Activated CD8-positive, alpha-beta memory T cell treated with anti-CD3 and anti-CD28 coated beads, Interleukin-2, amount 50 U/mL, for 1 hour (primary cell): Measurements from ENCODE around the gene CD274.
"Not testable (repeated sequence)": the region's sequence is repeated elsewhere in the genome, so short reads cannot be mapped to it uniquely, and the experiment has no call there.

Source experiments
- DNase-seq: peaks from one replicate; pipeline ENCODE4 v3.0.0-alpha.2; 2020; ENCODE audit errors: extremely low read depth

Gene CD274

GRCh38 chr9:5466766-5467165, 16.4 kb downstream of the CD274 start:
- no peak for DNase-seq

GRCh38 chr9:5468850-5469249, 18.5 kb downstream of the CD274 start:
- no peak for DNase-seq

- DNase-seq = no peak
Observed at GRCh38 chr9:5470122-5470521, 19.8 kb downstream of the CD274 start.

DNA sequence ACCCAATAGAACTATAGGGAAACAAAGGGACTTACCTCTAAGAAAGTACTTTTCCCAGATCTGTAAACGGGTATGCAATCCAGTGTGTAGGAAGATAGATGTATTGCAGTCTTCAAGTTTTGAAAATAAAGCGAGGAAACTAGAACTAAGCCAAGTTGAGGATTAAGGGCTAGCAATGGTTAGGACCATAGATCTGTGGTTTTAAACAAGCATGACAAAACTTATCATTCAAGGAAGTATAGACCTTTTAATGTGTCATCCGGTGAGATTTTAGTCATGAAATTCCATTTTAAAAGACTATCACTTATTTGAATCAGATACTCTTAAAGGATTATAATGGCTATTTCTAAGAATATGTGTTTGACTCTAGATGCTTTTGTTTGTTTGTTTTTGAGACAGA, 20.5 kb downstream of the CD274 start:
- DNase-seq = no peak

DNA sequence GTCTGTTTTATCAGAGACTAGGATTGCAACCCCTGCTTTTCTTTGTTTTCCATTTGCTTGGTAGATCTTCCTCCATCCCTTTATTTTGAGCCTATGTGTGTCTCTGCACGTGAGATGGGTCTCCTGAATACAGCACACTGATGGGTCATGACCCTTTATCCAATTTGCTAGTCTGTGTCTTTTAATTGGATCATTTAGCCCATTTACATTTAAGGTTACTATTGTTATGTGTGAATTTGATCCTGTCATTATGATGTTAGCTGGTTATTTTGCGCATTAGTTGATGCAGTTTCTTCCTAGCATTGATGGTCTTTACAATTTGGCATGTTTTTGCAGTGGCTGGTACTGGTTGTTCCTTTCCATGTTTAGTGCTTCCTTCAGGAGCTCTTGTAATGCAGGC, 25.3 kb downstream of the CD274 start:
- not testable (repeated sequence) for DNase-seq

DNA sequence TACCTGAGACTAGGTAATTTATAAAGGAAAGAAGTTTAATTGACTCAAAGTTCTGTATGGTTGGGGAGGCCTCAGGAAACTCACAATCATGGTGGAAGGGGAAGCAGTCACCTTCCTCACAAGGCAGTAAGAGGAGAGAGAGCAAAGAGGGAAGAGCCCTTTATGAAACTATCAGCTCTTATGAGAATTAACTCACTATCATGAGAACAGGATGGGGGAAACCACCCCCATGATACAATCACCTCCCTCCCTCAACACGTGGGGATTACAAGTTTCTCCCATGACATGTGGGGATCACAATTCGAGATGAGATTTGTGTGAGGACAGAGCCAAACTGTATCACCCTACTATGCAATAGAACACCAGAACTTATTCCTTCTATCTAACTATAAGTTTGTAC, 27.9 kb downstream of the CD274 start:
- DNase-seq = no peak

DNA sequence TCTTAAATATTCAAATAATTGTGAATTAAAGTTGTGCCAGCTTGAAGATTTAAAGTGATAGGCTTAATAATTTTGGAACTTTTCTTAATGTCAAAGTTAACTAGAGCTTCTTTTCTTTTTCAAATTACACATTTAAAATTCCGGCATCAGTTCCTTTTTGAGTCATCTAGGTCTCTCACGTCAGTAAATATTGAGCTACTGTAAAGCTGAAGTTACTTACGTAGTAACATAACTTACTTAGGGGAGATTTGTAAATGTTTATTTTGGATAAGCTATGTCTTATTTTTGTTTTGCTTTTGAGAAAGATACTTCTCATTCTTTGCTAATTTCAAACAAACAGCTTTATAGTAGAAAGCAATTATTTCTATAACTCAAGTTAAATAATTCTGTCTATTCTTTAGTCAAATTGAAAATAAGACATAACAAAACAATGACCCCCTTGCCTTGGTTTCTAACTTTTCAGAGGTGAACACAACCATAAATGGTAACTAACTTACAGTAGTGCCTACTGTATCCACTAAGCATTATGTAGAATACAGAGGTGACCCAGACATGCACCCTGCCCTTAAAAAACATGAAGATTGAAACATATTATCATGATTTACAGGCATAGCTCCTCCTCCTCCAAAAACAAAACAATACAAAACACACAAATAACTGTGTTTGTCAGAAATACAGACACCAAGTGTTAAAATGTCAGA, 29.8 kb downstream of the CD274 start:
- DNase-seq = no peak

- DNase-seq = no peak
Observed at GRCh38 chr9:5480919-5481318, 30.6 kb downstream of the CD274 start.

DNA sequence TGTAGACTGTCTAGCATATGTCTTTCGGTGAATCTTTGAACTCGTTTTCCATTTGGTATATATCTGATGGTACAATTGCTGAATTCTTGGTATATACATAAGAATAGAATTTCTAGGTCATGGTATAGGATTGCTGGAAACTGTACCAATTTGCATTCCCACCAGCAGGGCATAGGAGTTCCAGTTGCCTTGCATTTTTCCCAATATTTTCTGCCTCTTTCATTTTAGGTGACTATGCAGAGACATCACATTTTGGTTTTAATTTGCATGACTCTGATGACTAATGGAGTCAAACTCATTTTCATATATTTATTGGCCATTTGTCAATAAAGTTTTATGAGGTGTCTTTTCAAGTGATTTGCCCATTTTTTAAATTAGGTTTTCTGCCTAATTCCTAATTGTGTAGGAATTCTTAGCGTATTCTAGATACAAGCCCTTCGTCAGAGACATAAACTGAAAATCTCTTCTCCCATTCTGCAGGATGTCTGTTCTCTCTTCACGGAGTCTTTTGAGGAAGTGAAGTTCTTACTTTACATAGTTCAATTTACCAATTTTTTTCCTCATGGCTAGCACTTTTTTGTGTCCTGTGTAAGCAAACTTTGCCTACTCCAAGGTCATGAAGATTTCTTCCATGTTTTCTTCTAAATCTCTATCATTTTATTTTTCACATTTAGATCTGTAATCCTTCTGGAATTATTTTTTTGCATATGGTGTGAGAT, 31.1 kb downstream of the CD274 start:
- DNase-seq = no peak

GRCh38 chr9:5482194-5482593, 31.9 kb downstream of the CD274 start:
- DNase-seq = no peak

DNA sequence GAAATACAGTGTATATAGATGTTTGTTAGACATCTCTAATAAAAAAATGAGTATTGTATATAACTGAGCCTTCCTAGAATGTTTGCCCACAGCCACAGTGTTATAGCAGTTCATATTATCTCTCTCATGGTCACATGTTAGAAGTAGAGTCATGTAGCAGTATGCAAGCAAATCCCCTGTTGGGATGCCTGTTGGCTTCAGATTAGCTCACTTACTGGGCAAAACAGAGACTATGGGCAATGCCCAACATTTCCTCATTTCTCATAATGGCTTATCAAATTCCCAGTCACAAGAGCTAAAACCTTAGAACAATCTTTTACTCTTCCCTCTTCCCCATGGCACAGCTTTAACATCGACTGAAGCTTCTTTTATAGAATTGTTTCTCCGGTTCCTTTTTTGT, 33.0 kb downstream of the CD274 start:
- DNase-seq = no peak

GRCh38 chr9:5485378-5486085, 35.2 kb downstream of the CD274 start:
- no peak for DNase-seq

- no peak for DNase-seq
Observed at GRCh38 chr9:5486988-5487387, 36.6 kb downstream of the CD274 start.

DNA sequence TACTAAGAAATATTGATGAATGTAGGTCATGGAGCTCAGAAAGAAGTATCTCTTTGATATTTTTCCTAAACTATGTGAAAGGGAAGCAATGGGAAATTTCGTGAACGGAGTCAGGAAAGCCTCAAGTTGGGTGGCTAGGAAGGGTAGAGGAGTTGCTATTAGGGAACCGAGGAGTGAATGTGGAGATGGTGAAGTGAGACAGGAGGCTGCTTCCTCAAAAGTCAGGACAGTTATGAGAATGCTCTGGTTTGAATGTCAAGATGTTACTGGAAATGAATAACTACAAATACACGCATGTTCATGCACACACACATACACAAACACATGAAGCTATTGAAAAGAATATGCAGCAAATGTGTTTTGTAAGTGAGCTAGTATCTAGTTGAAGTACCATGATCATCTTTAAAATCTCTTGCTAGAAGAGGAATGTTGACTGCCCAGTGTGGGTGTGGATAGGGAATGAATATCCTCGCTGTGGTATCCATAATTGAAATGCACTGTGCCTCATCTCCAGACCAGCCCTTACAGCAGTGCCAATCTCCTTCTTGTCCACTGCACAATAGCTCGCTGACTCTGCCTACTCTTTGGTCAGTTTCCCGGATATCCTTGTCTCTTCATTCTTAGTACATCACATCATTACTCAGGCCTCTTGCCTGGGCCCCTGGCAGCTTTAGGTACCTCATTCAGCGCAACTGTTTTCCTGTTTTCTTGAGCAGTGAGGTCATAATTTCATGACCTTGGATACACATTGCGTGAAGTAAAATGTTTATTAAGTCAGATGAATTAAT, 38.1 kb downstream of the CD274 start:
- no peak for DNase-seq

GRCh38 chr9:5489630-5490490, 39.5 kb downstream of the CD274 start:
- DNase-seq = no peak

GRCh38 chr9:5492965-5493678, 42.8 kb downstream of the CD274 start:
- DNase-seq = no peak

GRCh38 chr9:5493679-5494511, 43.6 kb downstream of the CD274 start:
- no peak for DNase-seq

DNA sequence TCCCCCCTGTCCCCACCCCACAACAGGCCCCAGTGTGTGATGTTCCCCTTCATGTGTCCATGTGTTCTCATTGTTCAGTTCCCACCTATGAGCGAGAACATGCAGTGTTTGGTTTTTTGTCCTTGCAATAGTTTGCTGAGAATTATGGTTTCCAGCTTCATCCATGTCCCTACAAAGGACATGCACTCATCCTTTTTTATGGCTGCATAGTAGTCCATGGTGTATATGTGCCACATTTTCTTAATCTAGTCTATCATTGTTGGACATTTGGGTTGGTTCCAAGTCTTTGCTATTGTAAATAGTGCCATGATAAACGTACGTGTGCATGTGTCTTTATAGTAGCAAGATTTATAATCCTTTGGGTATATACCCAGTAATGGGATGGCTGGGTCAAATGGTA, 44.4 kb downstream of the CD274 start:
- not testable (repeated sequence) for DNase-seq

- no peak for DNase-seq
Observed at GRCh38 chr9:5499157-5499556, 48.8 kb downstream of the CD274 start.
